Nephron progenitor cell (in vitro differentiated cells): ENCODE results near the gene CENPT.

Source experiments
- DNase-seq: peaks from one replicate; pipeline ENCODE4 v3.0.0; 2021
- H3K27ac Mint-ChIP-seq: 2 replicates; pipeline ENCODE4 v1.8.0; 2021; ENCODE audit warnings: mild to moderate bottlenecking, moderate library complexity, mixed read lengths
- H3K27me3 Mint-ChIP-seq: 2 replicates; pipeline ENCODE4 v1.8.0; 2021; ENCODE audit warnings: mild to moderate bottlenecking, low read depth, mixed read lengths; ENCODE audit not compliant: poor library complexity
- H3K36me3 Mint-ChIP-seq: 2 replicates; pipeline ENCODE4 v1.8.0; 2021; ENCODE audit warnings: low read depth, mixed read lengths
- H3K4me1 Mint-ChIP-seq: 2 replicates; pipeline ENCODE4 v1.8.0; 2021; ENCODE audit warnings: mixed read lengths
- H3K4me3 Mint-ChIP-seq: 2 replicates; pipeline ENCODE4 v1.8.0; 2021; ENCODE audit warnings: mild to moderate bottlenecking, moderate library complexity, mixed read lengths
- H3K9me3 Mint-ChIP-seq: 2 replicates; pipeline ENCODE4 v1.8.0; 2021; ENCODE audit warnings: mild to moderate bottlenecking, moderate library complexity, mixed read lengths
- TF ChIP-seq, protein P1 (sequence below): fragments of 200-600 bp; sonication (generic); IDR thresholded peaks from 2 replicates; pipeline ENCODE4 v1.5.0; 2021; ENCODE audit warnings: antibody characterized with exemption

Gene CENPT

GRCh38 chr16:67847064-67847861 lies at the start of gene CENPT:
Gene CENPT (minus strand): TSS chr16:67847693. CDS start chr16:67833859, 13,834 bp downstream.
- H3K4me1 Mint-ChIP-seq: peaks cover 51% of the 10 kb centered on the region
- peaks cover 16% of the 10 kb centered on the region for H3K36me3 Mint-ChIP-seq
- H3K9me3 Mint-ChIP-seq: no peaks in the 10 kb centered on the region
- peak within 1 kb of the TSS; percentile 95 for H3K27ac Mint-ChIP-seq
- no peaks in the 10 kb centered on the region for H3K27me3 Mint-ChIP-seq
- DNase-seq: no peak
- peak within 1 kb of the TSS; percentile 93 for H3K4me3 Mint-ChIP-seq
- TF ChIP-seq, protein P1, sequence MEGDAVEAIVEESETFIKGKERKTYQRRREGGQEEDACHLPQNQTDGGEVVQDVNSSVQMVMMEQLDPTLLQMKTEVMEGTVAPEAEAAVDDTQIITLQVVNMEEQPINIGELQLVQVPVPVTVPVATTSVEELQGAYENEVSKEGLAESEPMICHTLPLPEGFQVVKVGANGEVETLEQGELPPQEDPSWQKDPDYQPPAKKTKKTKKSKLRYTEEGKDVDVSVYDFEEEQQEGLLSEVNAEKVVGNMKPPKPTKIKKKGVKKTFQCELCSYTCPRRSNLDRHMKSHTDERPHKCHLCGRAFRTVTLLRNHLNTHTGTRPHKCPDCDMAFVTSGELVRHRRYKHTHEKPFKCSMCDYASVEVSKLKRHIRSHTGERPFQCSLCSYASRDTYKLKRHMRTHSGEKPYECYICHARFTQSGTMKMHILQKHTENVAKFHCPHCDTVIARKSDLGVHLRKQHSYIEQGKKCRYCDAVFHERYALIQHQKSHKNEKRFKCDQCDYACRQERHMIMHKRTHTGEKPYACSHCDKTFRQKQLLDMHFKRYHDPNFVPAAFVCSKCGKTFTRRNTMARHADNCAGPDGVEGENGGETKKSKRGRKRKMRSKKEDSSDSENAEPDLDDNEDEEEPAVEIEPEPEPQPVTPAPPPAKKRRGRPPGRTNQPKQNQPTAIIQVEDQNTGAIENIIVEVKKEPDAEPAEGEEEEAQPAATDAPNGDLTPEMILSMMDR: no peak

DNA sequence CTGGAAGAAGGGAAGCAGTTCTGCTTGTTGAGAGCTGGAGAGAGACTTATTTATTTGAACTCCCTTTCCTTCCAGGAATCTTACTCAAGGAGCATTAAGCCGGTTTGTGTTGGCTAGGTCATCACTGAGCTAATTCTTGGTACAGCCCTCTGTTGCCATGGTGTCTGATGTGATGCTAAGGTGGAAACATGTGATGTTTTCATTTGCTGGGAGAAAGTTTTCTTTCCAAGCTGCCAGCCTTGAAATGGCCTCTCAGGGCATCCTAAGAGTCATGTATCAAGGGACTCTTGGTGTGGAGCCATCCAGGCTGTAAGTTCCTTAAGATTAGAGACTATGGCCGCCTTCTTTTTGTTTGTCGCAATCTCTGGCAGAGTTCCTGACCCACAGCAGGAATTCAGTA lies 49.7 kb upstream of the CENPT start:
- no peaks in the 10 kb centered on the region for H3K9me3 Mint-ChIP-seq
- TF ChIP-seq, protein P1: no peak
- peaks cover 3% of the 10 kb centered on the region for H3K27me3 Mint-ChIP-seq
- no peak for DNase-seq
- H3K4me3 Mint-ChIP-seq: no peak overlapping the region
- peaks cover 47% of the 10 kb centered on the region for H3K4me1 Mint-ChIP-seq
- H3K27ac Mint-ChIP-seq: no peak overlapping the region
- H3K36me3 Mint-ChIP-seq: no peaks in the 10 kb centered on the region

GRCh38 chr16:67893743-67894399 lies 46.4 kb upstream of the CENPT start:
- peaks cover 36% of the 10 kb centered on the region for H3K4me1 Mint-ChIP-seq
- TF ChIP-seq, protein P1: no peak
- H3K36me3 Mint-ChIP-seq: no peaks in the 10 kb centered on the region
- no peak for DNase-seq
- peak overlapping the region; percentile 99 for H3K27ac Mint-ChIP-seq
- H3K9me3 Mint-ChIP-seq: no peaks in the 10 kb centered on the region
- peaks cover 3% of the 10 kb centered on the region for H3K27me3 Mint-ChIP-seq
- H3K4me3 Mint-ChIP-seq: peak overlapping the region; percentile 98

GRCh38 chr16:67892899-67893742 lies 45.6 kb upstream of the CENPT start, which contains the start of gene PSKH1:
Gene PSKH1 (plus strand): TSS chr16:67893254. CDS start chr16:67908750, 15,496 bp downstream.
- peak within 1 kb of the TSS; percentile 99 for H3K27ac Mint-ChIP-seq

GRCh38 chr16:67892375-67892774 lies 44.9 kb upstream of the CENPT start:
- DNase-seq: no peak
- no peaks in the 10 kb centered on the region for H3K36me3 Mint-ChIP-seq

More at GRCh38 chr16:67892899-67893742, 45.6 kb upstream of the CENPT start, which contains the start of gene PSKH1:
- Mint-ChIP-seq H3K27me3 (peaks cover 3% of the 10 kb centered on the region), H3K4me1 (peaks cover 36% of the 10 kb centered on the region), H3K36me3 (no peaks in the 10 kb centered on the region), H3K4me3 (peak within 1 kb of the TSS; percentile 98), H3K9me3 (no peaks in the 10 kb centered on the region)
- peak; percentile 97 for DNase-seq
- TF ChIP-seq, protein P1: no peak

More at GRCh38 chr16:67892375-67892774, 44.9 kb upstream of the CENPT start:
- Mint-ChIP-seq H3K27ac (peak overlapping the region; percentile 95), H3K9me3 (no peaks in the 10 kb centered on the region), H3K27me3 (peaks cover 3% of the 10 kb centered on the region), H3K4me3 (peak overlapping the region; percentile 88), H3K4me1 (peaks cover 36% of the 10 kb centered on the region)
- TF ChIP-seq, protein P1: no peak
